ENCODE results near the gene MRPL37. TPM values are rescaled to one million over a fixed set of nuclear protein-coding genes. Genes with fewer than 3 reads are reported as not detected.

MRPL37 gene
- total and polyA plus RNA-seq, 2 of the 4 experiments (the other 2 are of a cell fraction), result 42.8 to 132 TPM

GRCh38 chr1:54169068-54169467 lies 30.9 kb upstream of the MRPL37 start:
- Histone ChIP-seq H3K27me3 (ENCODE audit: control insufficient read depth, insufficient read depth, low read length) (no peaks in the 10 kb centered on the region), H4K5ac (ENCODE audit: low read depth, low read length) (no peak overlapping the region), H2BK120ac (ENCODE audit: low read depth, low read length) (no peak overlapping the region), H3K14ac (replicated peaks; ENCODE audit: low read depth, low read length) (no peak overlapping the region), H3K56ac (ENCODE audit: extremely low read depth, insufficient read depth, low read length) (no peak overlapping the region), H2AK5ac (ENCODE audit: low read depth, low read length) (no peak overlapping the region), H2AFZ (replicated peaks; ENCODE audit: low read length, poor library complexity) (no peak overlapping the region), H4K20me1 (ENCODE audit: insufficient read depth, low read length) (no peaks in the 10 kb centered on the region), H3K4ac (ENCODE audit: low read depth, low read length) (no peak overlapping the region), H4K91ac (ENCODE audit: insufficient read depth, low read depth, low read length) (no peak overlapping the region), H3K9ac (ENCODE audit: low read depth, low read length) (no peak overlapping the region), H3K18ac (ENCODE audit: low read depth, low read length) (no peak overlapping the region), H3K9me1 (ENCODE audit: insufficient read depth, low read length) (peaks cover 3% of the 10 kb centered on the region; the same call in 1 of the 2 replicates), H3K9me3 (ENCODE audit: control insufficient read depth, insufficient read depth, low read length) (no peaks in the 10 kb centered on the region), H3K4me1 (ENCODE audit: control insufficient read depth, insufficient read depth, low read length) (peaks cover 4% of the 10 kb centered on the region), H2BK20ac (ENCODE audit: low read depth, low read length) (no peak overlapping the region), H2BK15ac (ENCODE audit: low read depth, low read length) (no peak overlapping the region), H3K27ac (ENCODE audit: insufficient read depth, low read length) (no peak overlapping the region), H3K36me3 (ENCODE audit: control insufficient read depth, insufficient read depth, low read length) (no peaks in the 10 kb centered on the region), H3K23ac (ENCODE audit: low read depth, low read length) (no peak overlapping the region), H3K4me2 (ENCODE audit: low read depth, low read length) (no peak overlapping the region), H2BK5ac (ENCODE audit: low read depth, low read length, poor library complexity, severe bottlenecking) (no peak overlapping the region), H3K4me3 (ENCODE audit: insufficient read depth, low read depth, low read length) (no peak overlapping the region), H2AK9ac (replicated peaks; ENCODE audit: low read depth, low read length, poor library complexity) (no peak overlapping the region), H4K8ac (ENCODE audit: low read depth in 2 of 2, low read length in 2 of 2) (no peak overlapping the region), H3K79me1 (ENCODE audit: low read depth in 1 of 2, low read length in 2 of 2) (no peaks in the 10 kb centered on the region)
- 0% methylated on average over 1 of the region's 3 CpGs; no CpG with 5 or more reads in 1 of the 2 experiments for WGBS, 2 experiments (ENCODE audit: extremely low coverage in 2 of 2, insufficient read length in 1 of 2)
- CTCF ChIA-PET, result no interaction called here
- intact Hi-C loops (cut with micrococcal nuclease) (no loop called here), dilution Hi-C loops (cut with HindIII; ENCODE audit: low sequenced_read_pairs, unreplicated experiment) (no loop called here), in situ Hi-C loops (cut with MboI; ENCODE audit: low sequenced_read_pairs) (no loop called here)
- BruUV-seq (replicated peaks), result no TSS peak
- POLR2A ChIA-PET (ENCODE audit: unreplicated experiment), result no interaction called here
- DNase-seq, result no peak
- TF ChIP-seq MXI1 (IDR thresholded peaks at IDR 0.05; ENCODE audit: borderline replicate concordance, low read depth, low read length) (no peak), BHLHE40 (IDR thresholded peaks at IDR 0.05; ENCODE audit: low read depth, low read length) (no peak), RFX5 (IDR thresholded peaks at IDR 0.05; ENCODE audit: low read depth, low read length) (no peak), CEBPB (IDR thresholded peaks at IDR 0.05; ENCODE audit: low read depth, low read length) (no peak), SMC3 (IDR thresholded peaks at IDR 0.05; ENCODE audit: low read depth, low read length) (no peak), NFE2L2 (IDR thresholded peaks at IDR 0.05; ENCODE audit: low read depth, low read length) (no peak), CTCF (conservative IDR thresholded peaks at IDR 0.05; ENCODE audit: low read depth, low read length) (no peak), POLR2A (IDR thresholded peaks at IDR 0.05; ENCODE audit: low read depth, low read length) (no peak), RAD21 (IDR thresholded peaks at IDR 0.05; ENCODE audit: low read length) (no peak), RCOR1 (IDR thresholded peaks at IDR 0.05; ENCODE audit: insufficient replicate concordance, low read length) (no peak), CHD1 (IDR thresholded peaks at IDR 0.05; ENCODE audit: low read depth, low read length) (no peak), FOS (IDR thresholded peaks at IDR 0.05; ENCODE audit: low read depth, low read length) (no peak), USF2 (IDR thresholded peaks at IDR 0.05; ENCODE audit: low read depth, low read length) (no peak), MAZ (IDR thresholded peaks at IDR 0.05; ENCODE audit: borderline replicate concordance, low read depth, low read length) (no peak), MAFK (IDR thresholded peaks at IDR 0.05; ENCODE audit: low read depth, low read length) (no peak), ELK1 (IDR thresholded peaks at IDR 0.05; ENCODE audit: borderline replicate concordance, low read depth, low read length) (no peak)
- ATAC-seq (ENCODE audit: low read depth), result no peak

Measured in IMR-90 (cell line).